Stimulated activated CD8-positive, alpha-beta memory T cell treated with anti-CD3 and anti-CD28 coated beads, Interleukin-4, amount 100 ng/mL, for 24 hours (primary cell): ENCODE results near the gene FBXL2.
"Not testable (repeated sequence)": the region's sequence is repeated elsewhere in the genome, so short reads cannot be mapped to it uniquely, and the experiment has no call there.

ENCODE experiments used
- DNase-seq: peaks from one replicate; pipeline ENCODE4 v3.0.0-alpha.2; 2020; ENCODE audit warnings: low read depth

The FBXL2 gene

DNA sequence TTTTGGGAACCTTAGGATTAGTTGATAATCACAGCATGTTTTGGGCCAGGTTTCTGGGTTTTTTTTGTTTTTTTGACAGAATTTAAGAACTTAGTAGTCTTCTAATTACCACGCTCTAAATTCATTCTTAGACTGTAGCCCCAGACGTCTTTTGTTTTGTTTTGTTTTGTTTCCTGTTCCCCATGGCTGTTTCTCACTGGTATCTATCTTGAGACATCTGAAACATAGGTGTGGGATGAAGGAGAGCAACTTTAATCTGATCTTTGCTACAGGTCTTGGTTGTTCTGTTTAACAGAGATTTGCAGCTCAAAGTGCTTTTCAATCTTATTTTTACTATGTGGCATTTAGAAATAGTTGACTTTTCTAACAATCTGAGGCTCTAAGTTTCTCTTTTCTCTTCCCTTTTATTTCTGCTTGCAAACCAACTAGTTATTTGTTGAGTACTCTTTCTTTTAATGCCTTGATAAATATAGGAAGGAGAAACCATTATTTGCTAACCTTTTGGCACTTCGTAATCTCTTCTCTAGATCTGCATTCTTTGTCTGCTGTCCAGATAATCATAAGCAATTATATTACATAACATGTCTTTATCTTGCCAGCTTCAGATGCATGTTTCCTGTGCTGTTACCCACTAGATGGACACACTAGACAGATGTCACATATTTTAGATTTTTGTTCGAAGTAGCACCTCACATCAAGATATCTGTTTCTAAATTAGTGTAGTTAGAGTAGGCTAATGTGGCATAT lies 40.9 kb downstream of the FBXL2 start:
- DNase-seq = no peak

DNA sequence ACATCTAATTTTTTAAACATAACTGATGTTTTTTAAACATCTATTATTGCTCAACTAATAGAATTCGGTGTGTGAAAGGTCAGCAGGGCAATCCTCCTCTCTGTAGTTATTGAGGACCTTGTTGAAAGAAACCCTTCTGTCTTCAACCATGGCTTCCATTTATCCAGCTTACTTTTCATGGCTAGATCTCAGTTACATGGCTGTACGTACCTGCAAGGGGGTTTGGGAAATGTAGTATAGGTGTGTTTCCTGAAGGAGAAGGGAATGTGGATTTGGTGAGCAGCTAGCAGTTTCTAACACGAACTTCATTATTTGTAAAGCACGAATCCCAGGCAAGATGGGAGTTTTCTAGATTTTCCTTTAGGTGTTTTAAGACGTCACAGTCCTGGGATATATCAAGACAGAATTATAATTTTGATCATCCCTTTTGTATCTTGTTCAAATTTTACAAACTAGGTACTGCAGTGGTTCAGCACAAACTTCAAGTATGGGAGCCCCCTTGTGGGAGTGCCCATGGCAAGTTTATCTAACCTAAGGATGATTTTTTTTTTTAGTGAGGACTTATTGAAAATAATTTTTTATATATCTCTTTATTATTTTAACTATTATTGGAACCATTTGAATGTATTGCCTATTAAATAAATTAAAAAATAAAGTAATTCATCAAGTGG lies 41.6 kb downstream of the FBXL2 start:
- DNase-seq = no peak

DNA sequence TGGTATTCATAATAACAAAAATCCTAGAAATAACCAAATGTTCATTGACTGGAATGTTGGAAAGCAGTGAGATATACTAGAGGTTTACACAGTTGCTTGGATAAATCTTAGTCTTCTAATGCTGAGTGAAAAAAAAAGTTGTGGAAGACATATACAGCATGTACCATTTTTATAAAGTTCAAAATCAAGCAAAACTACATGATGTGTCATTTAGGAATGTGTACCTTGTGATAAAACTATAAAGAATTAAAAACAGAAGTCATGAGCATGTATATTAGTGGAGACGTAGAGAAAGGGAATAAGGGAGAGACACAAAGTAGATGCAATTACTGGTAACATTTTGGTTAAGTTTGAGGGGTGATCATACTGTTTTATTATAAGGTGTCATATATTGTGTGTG lies 45.2 kb downstream of the FBXL2 start:
- no peak for DNase-seq

DNA sequence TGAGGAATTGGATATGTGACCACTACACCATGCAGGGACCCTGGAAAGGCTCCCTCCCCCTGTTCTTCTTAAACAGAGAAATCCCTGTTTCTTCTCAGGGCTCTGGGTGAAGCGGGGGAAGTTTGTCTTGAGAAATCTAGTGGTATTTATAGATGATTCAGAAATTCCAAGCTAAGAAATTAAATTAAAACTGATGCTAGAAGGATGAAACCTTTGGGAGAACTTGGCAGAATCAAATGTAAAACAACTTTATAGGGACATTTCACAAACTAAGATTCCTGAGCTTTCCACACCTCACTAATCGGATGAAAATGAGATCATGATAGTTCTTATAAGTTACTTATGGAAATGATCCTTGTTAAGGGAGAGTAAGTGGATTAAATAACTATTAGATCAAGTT lies 54.2 kb downstream of the FBXL2 start:
- no peak for DNase-seq

DNA sequence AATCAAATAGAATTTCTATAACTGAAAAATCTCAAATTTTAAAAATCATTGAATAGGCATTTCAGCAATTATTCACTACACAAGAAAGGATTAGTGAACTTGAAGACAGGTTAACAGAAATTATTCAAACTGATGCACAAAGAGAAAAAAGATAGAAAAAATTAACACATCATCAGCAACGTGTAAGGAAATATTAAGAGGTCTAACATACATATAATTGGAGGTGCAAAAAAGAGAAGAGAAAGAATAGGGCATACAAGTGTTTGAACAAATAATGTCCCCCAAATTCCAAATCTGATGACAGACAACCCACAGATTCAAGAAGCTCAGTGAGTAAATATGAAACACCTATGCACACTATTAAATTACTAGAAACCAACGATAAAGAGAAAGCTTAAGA lies 57.1 kb downstream of the FBXL2 start:
- DNase-seq = no peak

DNA sequence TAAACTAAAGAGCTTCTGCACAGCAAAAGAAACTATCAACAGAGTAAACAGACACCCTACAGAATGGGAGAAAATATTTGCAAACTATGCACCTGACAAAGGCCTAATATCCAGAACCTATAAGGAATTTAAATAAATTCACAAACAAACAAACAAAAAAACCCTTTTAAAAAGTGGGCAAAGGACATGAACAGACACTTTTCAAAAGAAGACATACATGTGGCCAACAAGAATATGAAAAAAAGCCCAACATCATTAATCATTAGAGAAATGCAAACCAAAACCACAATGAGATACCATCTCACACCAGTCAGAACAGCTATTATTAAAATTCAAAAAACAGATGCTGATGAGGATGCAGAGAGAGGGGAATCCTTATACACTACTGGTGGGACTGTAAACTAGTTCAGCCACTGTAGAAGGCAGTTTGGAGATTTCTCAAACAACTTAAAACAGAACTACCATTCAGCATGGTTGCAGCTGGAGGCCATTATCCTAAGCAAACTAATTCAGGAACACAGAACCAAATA lies 61.8 kb downstream of the FBXL2 start:
- DNase-seq = not testable (repeated sequence)

DNA sequence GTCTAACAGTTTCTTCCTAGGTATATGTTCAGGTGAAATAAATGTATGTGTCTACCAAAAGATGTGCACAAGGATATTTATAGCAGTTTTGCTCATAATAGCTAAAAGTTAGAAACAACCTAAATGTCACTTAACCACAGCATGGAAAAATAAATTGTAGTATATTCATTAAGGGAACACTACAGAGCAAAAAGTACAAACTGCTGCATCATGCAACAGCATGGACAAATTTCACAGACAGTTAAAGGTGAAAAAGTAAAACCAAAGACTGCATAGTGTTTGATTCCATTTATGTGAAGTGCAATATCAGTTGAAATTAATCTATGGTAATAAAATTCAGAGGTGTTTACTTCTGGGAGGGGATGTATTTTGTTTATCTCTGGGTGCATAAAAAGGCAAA lies 62.5 kb downstream of the FBXL2 start:
- no peak for DNase-seq

DNA sequence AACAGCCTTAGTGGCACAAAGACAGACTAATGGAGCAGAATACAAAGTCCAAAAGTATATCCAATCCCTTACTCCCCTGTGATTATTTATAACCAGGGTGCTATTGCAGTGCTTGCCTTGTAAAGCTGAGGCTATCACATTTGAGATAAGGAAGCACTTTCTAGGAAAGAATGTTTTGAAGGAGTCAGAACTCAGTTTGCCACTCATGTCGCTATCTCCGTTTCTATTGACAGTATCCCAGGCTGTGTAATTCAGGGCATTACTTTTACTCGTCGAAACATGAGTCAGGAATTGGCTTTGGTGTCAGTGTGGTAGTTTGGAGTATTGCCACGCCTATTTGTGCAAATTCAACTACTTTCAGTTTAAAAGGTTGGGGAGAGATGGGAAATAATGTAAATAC lies 78.4 kb downstream of the FBXL2 start:
- no peak for DNase-seq

DNA sequence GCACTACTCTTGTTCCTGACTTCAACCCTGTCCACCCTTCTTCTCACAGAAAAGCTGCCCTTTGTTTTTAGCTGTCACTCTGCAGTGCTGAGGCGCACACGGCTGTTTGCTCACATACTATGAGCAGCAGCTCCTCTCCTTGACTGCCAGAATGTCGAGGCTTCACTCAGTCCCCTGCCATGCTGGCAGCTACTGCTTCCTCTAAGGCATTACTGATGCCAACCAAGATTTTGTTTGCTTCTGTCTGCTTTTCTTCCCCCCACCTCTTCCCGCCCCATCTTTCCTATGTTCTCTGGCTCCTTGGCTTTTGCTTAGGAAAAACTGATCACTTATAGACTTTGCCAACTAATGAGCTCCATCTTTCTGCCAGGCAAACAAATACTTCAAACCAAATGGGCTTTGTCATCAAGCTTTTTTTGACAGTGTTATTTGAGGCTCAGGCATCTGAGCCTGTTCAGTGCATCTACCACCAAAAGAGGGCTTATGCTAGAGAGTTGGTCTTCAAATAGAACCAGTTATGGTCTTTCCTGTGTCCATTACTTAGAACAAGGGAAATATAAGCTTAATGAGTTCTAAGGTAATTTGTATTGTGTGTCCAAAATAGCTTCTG lies 81.0 kb downstream of the FBXL2 start:
- DNase-seq = no peak

DNA sequence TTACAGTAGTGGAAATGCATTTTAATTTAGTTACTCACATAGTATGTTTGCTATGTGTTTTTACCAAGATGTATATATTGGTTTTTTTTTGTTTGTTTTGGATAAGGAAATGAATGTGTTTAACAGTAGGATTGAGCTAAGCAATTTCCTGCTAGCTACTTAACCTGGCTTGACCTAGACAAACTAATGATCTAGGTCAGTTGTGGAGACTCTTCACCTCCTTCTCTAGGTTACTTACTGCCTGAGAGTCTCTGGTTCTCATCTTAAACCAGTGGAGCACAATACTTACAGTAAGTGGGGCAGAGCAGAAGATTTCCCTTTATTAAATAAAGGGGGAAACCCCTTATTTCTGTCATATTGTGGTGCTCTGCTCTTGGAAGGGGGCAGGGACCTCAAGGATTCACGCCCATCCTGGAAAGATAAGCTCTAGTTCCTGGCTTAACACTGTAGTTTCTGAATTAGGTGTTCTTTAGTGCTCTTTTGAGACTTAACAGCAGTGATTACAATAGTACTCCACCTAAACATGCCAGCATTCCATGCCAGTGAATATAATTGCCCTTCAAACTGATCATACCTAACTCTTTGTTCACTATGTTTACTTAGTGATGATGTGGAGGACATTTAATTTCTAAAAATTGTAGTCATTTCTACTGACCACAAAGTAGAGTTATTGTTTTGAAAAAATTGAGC lies 83.0 kb downstream of the FBXL2 start:
- no peak for DNase-seq

DNA sequence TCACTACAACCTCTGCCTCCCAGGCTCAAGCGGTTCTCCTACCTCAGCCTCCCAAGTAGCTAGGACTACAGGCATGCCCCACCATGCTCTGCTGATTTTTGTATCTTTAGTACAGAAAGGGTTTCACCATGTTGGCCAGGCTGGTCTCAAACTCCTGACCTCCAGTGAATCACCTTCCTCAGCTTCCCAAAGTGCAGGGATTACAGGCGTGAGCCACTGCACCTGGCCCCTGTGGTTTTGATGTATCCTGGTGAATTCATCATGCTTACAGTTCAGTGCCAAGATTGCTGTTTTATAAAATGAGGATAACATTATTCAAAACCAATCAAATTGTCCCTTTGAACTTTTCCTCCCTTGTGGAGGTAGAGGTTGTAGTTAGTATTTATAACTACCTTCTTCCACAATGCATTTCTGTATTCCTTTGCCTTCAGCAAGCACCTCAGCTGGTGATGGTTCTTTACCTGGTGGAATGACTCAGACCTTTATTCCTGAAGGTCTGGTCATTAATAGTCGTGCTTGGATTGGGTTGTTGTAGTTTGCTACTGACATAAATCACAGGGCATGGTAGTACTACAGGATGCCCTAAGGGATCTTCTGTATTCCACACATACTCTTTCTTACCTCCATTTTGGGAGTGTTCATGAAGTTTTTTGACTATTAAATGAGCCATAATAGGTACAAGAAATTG lies 86.0 kb downstream of the FBXL2 start:
- no peak for DNase-seq

DNA sequence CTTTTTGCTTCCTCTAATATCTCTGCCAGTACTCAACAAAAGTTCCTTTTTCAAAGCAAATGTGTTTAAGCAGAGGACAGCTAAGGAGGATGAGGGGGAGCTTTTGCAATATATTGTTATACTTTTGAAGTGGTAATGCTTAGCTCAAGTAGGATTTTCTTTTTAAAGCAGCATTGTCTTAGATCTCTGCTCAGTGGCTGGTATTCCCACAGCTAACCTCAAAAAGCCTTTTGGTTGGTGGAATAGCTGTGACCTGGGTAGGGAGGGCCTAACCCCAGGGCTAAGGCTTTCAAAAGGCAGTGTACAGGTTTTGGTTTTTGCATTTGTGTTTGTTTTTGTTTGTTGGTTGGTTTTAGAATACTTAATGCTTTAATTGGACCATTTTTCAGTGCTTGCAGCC lies 86.8 kb downstream of the FBXL2 start:
- DNase-seq = no peak

DNA sequence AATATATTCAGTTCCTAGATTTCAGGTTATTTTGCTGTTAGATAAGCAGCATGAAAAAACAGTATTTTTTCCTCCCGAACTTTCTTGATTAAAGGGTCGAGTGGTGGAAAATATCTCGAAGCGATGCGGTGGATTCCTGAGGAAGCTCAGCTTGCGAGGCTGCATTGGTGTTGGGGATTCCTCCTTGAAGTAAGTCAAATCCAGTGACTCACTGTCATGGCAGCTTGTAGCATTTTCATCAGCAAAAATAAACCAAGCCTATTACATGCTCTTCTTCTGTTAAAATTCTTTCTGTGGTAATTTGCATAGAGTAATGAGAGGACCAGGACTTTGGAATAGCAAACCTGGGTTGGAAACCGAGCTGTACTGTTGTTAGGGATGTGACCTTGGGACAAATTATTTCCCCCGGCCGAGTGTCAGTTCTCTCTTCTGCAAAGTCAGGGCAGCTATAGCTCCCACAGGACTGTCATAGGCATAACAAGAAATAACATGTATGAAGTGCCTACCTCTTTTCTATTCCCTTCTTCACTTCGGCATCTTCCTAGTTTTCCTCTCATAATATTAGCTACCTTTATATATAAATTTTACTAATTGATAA lies 87.4 kb downstream of the FBXL2 start:
- DNase-seq = no peak

DNA sequence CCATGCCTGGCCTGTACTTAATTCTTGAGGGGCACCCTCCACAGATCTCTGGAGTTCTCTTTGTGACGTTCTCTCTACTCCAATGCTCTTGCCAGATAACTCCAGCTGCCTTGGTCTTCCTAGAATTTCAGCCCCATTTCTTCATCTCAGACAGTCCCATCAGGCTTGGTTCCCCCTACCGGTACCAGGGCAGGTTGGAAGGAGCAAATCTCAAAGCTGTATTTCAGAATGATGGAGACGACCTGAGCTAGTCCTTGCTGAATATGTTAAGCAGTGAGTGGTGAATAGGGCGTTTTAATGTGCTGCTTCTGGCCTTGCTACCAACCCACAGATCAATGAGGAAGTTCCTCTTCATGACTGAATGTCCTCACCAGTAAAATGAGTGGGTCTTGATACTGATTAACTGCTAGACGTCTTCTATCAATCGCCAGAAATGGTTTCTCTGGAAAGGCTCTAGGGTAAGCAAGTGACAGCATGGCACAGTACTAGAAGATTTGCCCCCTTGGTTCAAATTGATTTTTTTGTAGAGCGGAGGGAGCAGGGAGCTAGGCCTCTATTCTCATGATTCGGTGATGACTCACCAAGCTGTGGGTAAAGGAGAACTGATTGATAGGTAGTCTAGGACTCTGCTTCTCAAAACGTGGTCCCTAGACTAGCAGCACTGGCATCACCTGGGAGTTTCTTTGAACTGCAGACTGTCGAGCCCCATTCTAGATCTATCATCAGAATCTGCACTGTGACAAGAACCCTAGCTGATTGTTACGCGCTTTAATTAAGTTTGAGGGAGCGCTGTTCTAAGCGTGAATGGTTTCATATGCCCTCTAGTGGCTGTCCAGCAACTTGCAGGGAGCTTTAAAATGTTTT lies 95.2 kb downstream of the FBXL2 start:
- DNase-seq = peak; percentile 24

DNA sequence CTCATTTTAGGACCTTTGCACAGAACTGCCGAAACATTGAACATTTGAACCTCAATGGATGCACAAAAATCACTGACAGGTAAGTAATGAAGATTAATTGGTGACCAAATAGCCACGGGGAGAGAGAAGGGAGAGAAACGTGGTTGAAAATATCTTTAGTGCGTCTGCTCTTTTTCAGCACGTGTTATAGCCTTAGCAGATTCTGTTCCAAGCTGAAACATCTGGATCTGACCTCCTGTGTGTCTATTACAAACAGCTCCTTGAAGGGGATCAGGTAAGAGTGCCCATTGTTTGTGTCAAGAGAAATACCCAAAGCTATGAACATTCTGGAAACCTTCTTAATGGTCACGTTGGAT lies 95.8 kb downstream of the FBXL2 start:
- DNase-seq = no peak

DNA sequence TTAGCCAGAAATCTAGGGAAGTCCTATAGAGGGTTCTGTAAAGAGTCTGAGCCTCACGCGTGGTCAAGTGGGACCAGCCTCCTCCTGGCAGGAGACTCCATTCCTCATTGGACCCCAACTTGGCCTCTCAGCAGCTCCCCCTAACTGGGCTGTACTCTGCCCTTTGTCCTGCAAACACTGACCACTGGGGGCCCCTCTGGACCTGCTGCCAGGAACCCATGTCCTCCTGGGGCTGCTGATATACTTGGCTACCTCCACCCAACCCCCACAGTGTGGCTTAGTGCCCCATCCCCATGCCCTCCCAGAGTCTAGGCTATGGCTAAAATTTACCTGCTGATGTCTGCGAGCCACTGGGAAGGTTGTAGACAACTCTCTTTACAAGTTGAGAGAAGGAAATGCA lies 100.2 kb downstream of the FBXL2 start:
- no peak for DNase-seq

DNA sequence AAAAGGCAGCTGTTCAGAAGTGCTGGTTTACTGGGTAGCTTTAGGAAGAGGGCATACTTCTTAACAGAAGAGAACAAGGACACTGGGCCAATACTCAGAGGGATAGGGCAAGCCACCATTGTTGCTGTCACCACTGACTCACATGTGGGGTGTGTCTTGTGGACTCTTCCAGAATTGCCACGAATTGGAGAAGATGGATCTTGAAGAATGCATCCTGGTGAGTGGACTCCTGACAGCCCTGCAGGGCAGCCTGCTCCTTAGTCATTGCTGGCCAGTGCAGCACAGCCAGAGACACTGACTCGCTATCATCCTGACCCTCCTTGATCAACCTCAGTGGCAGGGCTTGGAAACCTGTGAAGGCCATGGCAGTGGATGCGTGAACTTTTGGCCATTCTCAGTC lies 100.7 kb downstream of the FBXL2 start:
- no peak for DNase-seq

DNA sequence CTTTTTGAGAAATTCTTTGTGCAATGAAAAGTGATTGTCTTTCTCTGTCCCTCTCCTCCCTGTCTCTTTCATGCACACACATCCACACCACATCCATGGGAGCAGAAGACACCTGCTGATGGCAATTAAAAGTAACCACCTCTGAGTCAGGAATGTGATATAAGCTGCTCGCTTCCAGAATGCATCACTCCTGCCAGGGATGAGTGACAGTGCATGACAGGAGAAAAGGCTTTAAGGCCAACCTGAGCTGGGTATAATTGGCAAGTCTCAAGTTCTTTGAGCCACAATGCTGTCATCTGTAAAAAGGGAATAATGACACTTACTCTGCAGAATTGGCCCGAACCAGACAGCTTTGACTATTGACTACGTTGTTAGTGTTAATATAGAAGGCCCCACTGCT lies 103.4 kb downstream of the FBXL2 start:
- no peak for DNase-seq

DNA sequence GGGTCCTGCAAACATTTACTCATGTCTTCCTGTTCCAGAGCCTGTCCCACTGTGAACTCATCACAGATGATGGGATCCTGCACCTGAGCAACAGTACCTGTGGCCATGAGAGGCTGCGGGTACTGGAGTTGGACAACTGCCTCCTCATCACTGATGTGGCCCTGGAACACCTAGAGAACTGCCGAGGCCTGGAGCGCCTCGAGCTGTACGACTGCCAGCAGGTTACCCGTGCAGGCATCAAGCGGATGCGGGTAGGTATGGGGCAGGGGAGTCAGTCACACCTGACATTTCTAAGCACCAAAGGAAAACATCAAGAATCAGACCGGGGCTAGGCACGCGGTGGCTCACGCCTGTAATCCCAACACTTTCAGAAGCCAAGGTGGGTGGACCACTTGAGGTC lies 106.7 kb downstream of the FBXL2 start:
- DNase-seq = no peak

DNA sequence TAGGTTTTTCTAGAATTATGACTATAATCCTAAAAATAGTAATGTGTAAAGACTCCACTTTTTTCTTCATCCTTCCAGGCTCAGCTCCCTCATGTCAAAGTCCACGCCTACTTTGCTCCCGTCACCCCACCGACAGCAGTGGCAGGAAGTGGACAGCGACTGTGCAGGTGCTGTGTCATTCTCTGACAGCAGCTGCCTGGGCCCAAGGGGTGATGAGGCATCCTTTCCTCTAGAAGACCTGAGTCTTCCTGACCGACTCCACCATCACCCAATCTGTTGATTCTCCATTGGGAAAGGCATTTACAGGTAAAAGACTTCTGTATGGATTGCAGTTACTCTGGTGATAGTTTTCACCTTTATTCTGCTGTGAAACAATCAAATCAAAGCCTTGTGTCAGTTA lies 108.2 kb downstream of the FBXL2 start:
- DNase-seq = peak; percentile 12

DNA sequence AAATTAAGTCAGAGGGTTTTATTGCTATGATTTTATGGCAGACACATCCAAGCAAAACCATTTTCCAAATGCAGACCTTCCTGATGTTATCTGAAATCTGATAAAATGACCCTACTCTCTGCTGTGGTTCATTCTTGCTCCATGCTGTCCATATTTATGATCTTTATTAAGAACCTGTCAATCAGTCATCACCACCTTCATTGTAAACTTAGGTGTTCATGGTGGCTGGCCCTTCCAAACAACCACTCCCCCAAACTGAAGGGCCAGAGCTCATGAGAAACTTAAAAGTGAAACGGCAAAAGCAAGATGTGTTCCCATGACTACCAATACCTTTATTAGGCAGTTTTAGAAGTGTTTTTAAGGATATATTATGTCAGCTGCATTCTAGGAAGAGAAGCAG lies 109.4 kb downstream of the FBXL2 start:
- no peak for DNase-seq
